ENCODE data around the gene MGAT1. TPM values are rescaled to one million over a fixed set of nuclear protein-coding genes. Genes with fewer than 3 reads are reported as not detected.

The MGAT1 gene
- total RNA-seq, 1 donor from 2014 or later: 116 TPM

- Mint-ChIP-seq H3K9me3 (ENCODE audit: unreplicated experiment) (no peaks in the 10 kb centered on the region), H3K4me3 (ENCODE audit: unreplicated experiment) (no peak overlapping the region), H3K36me3 (ENCODE audit: low read depth, unreplicated experiment) (peaks cover 17% of the 10 kb centered on the region), H3K27ac (ENCODE audit: unreplicated experiment) (no peak overlapping the region), H3K4me1 (ENCODE audit: low read depth, unreplicated experiment) (peaks cover 46% of the 10 kb centered on the region), H3K27me3 (ENCODE audit: low read depth, unreplicated experiment) (no peaks in the 10 kb centered on the region)
- H3K4me2 ChIP-seq (ENCODE audit: low read length): no peak overlapping the region
- peaks cover 100% of the 10 kb centered on the region for H3K79me2 ChIP-seq (ENCODE audit: insufficient read depth, low read length)
- no peak overlapping the region for H2AFZ ChIP-seq (ENCODE audit: low read depth, low read length)
- H3K4me3 ChIP-seq (ENCODE audit: insufficient read depth, low read depth, low read length): no peak overlapping the region
- peaks cover 39% of the 10 kb centered on the region for H3K4me1 ChIP-seq (ENCODE audit: insufficient read depth, low read length)
- H3K9ac ChIP-seq (ENCODE audit: low read length): no peak overlapping the region
- no peak for DNase-seq (ENCODE audit: low read depth)
- H3K36me3 ChIP-seq (ENCODE audit: insufficient read depth, low read length): no peaks in the 10 kb centered on the region
- FAIRE-seq: no peak
- H3K27ac ChIP-seq (ENCODE audit: low read depth, low read length): no peak overlapping the region
- H3K9me3 ChIP-seq (ENCODE audit: insufficient read depth, low read depth, low read length): no peaks in the 10 kb centered on the region
- no peaks in the 10 kb centered on the region for H3K27me3 ChIP-seq (ENCODE audit: insufficient read depth, low read length)
- TF ChIP-seq CTCF (IDR thresholded peaks at IDR 0.05; ENCODE audit: insufficient read depth, low read depth, low read length) (no peak), EZH2 (IDR thresholded peaks at IDR 0.05; ENCODE audit: insufficient read depth, low read length) (no peak)
- peaks cover 91% of the 10 kb centered on the region for H4K20me1 ChIP-seq (ENCODE audit: insufficient read depth, low read length)
Observed at GRCh38 chr5:180797256-180798192, 5.1 kb downstream of the MGAT1 start.

DNA sequence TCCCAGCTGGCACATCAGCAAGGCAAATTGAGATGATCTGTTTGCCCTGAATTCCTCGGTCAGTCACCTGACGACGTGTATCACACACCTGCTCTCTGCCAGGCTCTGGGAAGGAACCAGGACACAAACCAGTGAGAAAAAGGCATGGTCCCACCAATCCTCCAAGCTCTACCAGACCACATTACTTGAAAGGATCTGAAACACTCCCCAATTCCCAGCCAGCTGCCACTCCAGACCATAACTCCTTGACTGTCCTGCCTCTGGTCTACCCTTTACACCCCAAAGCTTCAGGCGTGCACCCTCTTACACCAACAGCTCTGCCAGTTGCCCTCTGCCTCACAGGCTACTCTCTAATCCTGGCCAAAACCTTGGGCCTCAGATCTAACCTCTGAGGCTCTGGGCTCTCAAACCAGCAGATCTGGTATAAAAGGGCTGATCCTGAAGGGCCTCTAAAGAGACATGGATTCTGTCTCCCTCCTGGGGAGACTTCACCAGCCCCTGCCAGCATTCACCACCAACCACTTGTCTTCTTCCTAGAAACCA lies 6.8 kb downstream of the MGAT1 start:
- Mint-ChIP-seq H3K36me3 (ENCODE audit: low read depth, unreplicated experiment) (peaks cover 19% of the 10 kb centered on the region), H3K9me3 (ENCODE audit: unreplicated experiment) (no peaks in the 10 kb centered on the region), H3K27ac (ENCODE audit: unreplicated experiment) (no peak overlapping the region), H3K27me3 (ENCODE audit: low read depth, unreplicated experiment) (no peaks in the 10 kb centered on the region), H3K4me1 (ENCODE audit: low read depth, unreplicated experiment) (peaks cover 40% of the 10 kb centered on the region), H3K4me3 (ENCODE audit: unreplicated experiment) (no peak overlapping the region)
- Histone ChIP-seq H3K36me3 (ENCODE audit: insufficient read depth, low read length) (no peaks in the 10 kb centered on the region), H3K27me3 (ENCODE audit: insufficient read depth, low read length) (no peaks in the 10 kb centered on the region), H2AFZ (ENCODE audit: low read depth, low read length) (no peak overlapping the region), H3K79me2 (ENCODE audit: insufficient read depth, low read length) (peaks cover 100% of the 10 kb centered on the region), H3K27ac (ENCODE audit: low read depth, low read length) (no peak overlapping the region), H3K4me1 (ENCODE audit: insufficient read depth, low read length) (peaks cover 29% of the 10 kb centered on the region), H3K9ac (ENCODE audit: low read length) (no peak overlapping the region), H3K4me2 (ENCODE audit: low read length) (no peak overlapping the region), H4K20me1 (ENCODE audit: insufficient read depth, low read length) (peaks cover 93% of the 10 kb centered on the region), H3K4me3 (ENCODE audit: insufficient read depth, low read depth, low read length) (no peak overlapping the region), H3K9me3 (ENCODE audit: insufficient read depth, low read depth, low read length) (no peaks in the 10 kb centered on the region)
- no peak for DNase-seq (ENCODE audit: low read depth)
- TF ChIP-seq EZH2 (IDR thresholded peaks at IDR 0.05; ENCODE audit: insufficient read depth, low read length): no peak
- TF ChIP-seq CTCF (IDR thresholded peaks at IDR 0.05; ENCODE audit: insufficient read depth, low read depth, low read length): no peak
- no peak for FAIRE-seq

- Histone ChIP-seq H3K4me3 (ENCODE audit: insufficient read depth, low read depth, low read length) (no peak overlapping the region), H4K20me1 (ENCODE audit: insufficient read depth, low read length) (peaks cover 86% of the 10 kb centered on the region), H3K27ac (ENCODE audit: low read depth, low read length) (no peak overlapping the region), H3K4me1 (ENCODE audit: insufficient read depth, low read length) (peaks cover 6% of the 10 kb centered on the region), H3K79me2 (ENCODE audit: insufficient read depth, low read length) (peaks cover 93% of the 10 kb centered on the region), H3K27me3 (ENCODE audit: insufficient read depth, low read length) (no peaks in the 10 kb centered on the region), H2AFZ (ENCODE audit: low read depth, low read length) (no peak overlapping the region), H3K9ac (ENCODE audit: low read length) (no peak overlapping the region), H3K4me2 (ENCODE audit: low read length) (no peak overlapping the region), H3K9me3 (ENCODE audit: insufficient read depth, low read depth, low read length) (no peaks in the 10 kb centered on the region), H3K36me3 (ENCODE audit: insufficient read depth, low read length) (peaks cover 7% of the 10 kb centered on the region)
- Mint-ChIP-seq H3K27me3 (ENCODE audit: low read depth, unreplicated experiment) (no peaks in the 10 kb centered on the region), H3K4me3 (ENCODE audit: unreplicated experiment) (no peak overlapping the region), H3K27ac (ENCODE audit: unreplicated experiment) (no peak overlapping the region), H3K36me3 (ENCODE audit: low read depth, unreplicated experiment) (peaks cover 20% of the 10 kb centered on the region), H3K4me1 (ENCODE audit: low read depth, unreplicated experiment) (peaks cover 16% of the 10 kb centered on the region), H3K9me3 (ENCODE audit: unreplicated experiment) (no peaks in the 10 kb centered on the region)
- TF ChIP-seq CTCF (IDR thresholded peaks at IDR 0.05; ENCODE audit: insufficient read depth, low read depth, low read length) (no peak), EZH2 (IDR thresholded peaks at IDR 0.05; ENCODE audit: insufficient read depth, low read length) (no peak)
- DNase-seq (ENCODE audit: low read depth): no peak
- no peak for FAIRE-seq
Observed at GRCh38 chr5:180792965-180793287, 9.7 kb downstream of the MGAT1 start.

All from astrocyte (in vitro differentiated cells and primary cell).